ENCODE results near the gene SPACA5.

DNA sequence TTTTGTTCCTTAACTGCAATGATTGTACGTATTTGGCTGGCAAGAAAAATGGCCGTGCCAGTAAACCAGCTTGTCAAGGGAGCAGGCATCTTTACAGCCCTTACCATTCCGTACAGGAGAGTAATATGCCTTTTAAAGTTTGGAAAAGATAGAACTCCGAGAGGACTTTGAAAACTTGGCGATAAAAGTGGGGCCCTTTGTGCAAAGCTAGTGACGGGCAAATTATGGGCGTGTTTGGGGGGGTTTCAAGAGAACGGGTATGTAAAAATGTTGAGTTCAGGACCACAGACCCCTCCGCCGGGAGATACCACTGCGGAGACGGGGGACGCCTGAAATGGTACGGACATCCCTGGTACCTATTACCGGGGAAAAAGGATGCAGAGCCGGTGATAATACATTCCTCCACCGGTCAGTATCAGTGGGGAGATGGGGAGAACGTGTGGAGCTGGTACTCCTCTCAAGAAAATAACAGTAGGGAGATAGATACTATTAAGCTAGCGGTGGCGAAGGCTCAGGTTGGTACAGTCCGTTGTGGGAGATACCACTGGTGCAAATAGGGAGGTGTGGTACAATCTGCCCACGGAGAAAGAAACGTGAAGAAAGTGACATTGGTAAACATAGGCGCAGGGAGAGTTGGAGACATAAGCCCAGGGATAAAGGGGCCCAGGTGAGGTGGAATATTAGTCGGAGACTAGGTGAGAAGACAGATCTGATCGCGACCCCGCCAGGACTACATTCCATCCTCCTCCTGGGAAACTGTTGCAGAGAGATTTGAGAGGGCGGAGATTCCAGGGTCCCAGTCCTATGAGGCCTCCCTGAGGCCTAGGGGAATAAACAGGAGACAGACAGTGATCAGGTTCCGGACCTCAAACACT, 14.5 kb downstream of the SPACA5 start:
- TF ChIP-seq, protein P1, sequence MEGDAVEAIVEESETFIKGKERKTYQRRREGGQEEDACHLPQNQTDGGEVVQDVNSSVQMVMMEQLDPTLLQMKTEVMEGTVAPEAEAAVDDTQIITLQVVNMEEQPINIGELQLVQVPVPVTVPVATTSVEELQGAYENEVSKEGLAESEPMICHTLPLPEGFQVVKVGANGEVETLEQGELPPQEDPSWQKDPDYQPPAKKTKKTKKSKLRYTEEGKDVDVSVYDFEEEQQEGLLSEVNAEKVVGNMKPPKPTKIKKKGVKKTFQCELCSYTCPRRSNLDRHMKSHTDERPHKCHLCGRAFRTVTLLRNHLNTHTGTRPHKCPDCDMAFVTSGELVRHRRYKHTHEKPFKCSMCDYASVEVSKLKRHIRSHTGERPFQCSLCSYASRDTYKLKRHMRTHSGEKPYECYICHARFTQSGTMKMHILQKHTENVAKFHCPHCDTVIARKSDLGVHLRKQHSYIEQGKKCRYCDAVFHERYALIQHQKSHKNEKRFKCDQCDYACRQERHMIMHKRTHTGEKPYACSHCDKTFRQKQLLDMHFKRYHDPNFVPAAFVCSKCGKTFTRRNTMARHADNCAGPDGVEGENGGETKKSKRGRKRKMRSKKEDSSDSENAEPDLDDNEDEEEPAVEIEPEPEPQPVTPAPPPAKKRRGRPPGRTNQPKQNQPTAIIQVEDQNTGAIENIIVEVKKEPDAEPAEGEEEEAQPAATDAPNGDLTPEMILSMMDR (IDR thresholded peaks at IDR 0.05): no peak
- no peak for TF ChIP-seq EZH2 (IDR thresholded peaks at IDR 0.05)
